ENCODE data around the gene TENM4.

TENM4 gene

DNA sequence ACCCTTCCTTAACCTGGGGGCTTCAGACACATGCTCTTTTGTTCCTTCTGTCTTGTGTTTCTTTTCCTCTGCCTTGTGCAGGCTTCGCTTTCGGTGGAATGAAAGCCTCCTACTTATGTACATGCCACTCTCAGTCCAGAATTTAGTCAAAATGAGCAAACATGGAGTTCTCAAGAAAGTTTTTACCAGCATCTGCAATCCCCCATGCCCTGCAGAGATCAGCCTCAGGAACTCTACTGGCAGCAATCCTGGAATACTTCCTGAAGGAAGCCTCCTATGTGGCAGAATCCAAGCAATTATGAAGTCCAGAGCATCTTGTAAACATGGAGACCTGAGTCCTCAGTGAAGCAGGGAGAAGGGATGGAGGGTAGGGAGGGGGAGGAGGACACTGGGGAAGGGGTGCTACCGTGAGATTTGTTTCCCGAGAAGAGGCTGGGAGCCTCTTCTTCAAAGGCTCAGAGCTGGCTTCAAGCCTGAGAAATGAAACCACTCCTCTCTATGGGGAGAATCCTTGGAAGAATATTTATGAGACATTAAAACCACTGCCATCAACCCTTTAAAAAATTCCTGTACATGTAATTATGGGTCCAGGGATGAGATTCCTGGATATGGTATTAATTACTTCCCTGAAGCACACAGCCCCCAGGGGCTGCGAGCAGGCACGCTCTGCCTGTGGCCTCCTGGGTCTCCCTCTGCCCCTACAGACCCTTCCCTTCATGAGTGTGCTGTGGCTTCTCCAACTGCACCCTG lies 58.4 kb downstream of the TENM4 start:
- no peak for DNase-seq

- no peak for DNase-seq
These were observed 59.8 kb downstream of the TENM4 start for GRCh38 chr11:79381036-79381435.

GRCh38 chr11:79377406-79377805 lies 63.4 kb downstream of the TENM4 start:
- DNase-seq, result no peak

DNA sequence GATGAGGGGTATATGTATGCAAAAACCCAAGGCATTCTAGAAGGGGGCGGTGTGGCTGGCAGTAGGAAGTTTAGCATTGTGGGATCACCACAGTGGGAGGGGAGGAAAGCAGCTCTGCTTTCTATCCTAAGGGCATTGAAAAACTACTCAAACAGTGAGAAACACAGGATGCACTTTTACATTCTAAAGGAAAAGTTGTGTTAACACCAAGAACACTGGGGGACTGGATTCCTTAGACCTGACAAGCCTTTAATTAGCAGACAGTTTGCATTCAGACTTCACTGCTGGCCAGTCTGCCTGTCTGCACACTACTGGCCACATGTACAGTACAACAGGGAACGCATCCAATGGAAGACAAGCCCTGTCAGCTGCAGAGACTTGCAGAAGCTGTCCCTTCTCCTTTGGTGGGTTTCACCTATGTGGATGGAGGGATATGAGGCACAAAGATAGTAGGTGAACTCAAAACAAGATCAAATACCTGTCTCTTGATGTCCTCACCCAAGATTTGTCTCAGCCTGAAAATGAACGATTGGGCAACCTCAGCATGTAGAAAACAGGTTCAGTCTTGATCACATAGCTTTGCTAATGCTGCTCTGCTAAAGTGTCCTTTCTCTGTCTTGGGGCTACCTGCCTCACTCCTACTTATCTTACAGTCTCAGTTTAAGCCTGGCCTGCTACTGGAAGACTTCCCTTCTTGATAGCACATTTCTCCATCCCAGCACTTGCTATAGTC lies 64.8 kb downstream of the TENM4 start:
- DNase-seq, result no peak

GRCh38 chr11:79374727-79375126 lies 66.1 kb downstream of the TENM4 start:
- DNase-seq, result no peak

DNA sequence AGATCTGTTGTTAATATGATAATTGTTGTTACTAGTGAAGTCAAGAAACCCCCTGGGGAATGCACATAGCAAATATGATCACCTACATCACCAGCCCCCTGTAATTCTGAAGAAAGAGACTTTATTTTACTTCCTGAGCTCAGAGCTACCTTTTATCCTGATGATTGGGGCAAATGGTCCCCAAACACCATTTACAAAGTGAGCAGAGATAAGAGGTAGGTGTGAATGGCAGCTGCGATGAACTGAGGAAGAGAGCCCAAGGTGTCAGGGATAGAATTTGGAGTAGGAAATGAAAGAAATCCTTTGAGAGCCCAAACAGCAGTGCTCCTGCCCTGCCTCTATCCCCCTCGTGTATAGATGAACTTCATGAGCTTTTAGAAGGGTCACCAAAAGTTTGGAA lies 69.1 kb downstream of the TENM4 start:
- no peak for DNase-seq

- DNase-seq, result no peak
These were observed 69.7 kb downstream of the TENM4 start for GRCh38 chr11:79371152-79371551.

- DNase-seq, result no peak
These were observed 71.8 kb downstream of the TENM4 start for GRCh38 chr11:79369055-79369454.

DNA sequence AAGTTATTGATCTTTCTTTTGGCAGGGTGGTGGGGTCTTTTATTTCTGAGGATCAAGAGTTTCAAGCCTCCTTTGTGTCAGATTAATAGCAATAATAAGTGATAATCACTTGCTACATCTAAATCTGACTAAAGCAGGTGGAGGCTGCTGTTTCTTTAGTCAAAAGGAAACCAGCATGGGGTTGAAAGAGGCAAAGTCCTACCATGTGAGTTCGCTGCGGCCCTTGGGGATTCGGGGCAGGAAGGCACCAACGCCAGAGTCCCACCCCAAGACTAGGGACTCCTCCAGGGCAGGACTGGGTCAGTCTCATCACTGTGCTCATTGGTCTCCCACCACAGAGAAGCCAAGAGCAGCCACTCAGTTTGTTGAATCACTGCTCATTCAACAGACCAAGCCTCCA lies 73.0 kb downstream of the TENM4 start:
- DNase-seq, result no peak

- DNase-seq, result no peak
These were observed 74.6 kb downstream of the TENM4 start for GRCh38 chr11:79366218-79366617.

- no peak for DNase-seq
These were observed 76.9 kb downstream of the TENM4 start for GRCh38 chr11:79363861-79364378.

GRCh38 chr11:79363256-79363655 lies 77.6 kb downstream of the TENM4 start:
- DNase-seq, result no peak

GRCh38 chr11:79362821-79363220 lies 78.0 kb downstream of the TENM4 start:
- no peak for DNase-seq

GRCh38 chr11:79362206-79362757 lies 78.5 kb downstream of the TENM4 start:
- DNase-seq, result no peak

DNA sequence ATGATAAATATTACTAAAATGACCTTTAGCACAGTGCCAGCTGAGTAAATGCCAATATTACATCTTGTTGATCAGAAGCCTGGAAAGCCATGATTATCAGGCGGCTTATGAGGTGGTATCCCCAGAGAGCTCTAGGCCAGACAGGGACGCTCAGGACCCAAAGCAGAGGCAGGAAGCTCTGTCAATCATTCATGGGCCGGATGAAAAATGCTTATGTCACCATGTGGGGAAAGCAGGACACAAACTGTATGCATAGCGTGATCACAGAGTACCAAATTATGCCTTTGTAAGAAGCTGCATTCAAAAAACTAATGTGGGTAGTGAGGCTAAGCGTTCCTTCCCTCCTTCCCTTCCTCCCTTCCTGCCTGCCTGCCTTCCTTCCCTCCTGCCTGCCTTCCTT lies 82.6 kb downstream of the TENM4 start:
- DNase-seq, result no peak

DNA sequence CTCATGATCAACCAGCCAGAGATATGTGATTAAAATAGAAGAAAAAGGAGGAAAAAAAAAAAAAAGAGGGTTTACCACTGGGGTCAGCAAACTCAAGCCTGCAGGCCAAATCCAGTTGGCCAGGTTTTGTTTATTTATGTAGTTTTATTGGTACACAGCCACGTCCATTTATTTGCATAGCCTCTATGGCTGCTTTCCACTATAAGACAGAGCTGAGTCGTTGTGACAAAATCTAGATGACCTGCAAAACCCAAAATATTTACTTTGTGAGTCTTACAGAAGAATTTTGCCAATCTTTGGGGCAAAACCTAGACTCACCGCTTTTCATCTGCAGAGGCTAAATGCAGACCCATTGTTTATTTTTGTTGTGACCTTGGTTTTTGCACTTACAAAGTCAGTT lies 87.1 kb downstream of the TENM4 start:
- DNase-seq, result no peak

GRCh38 chr11:79352349-79352703 lies 88.5 kb downstream of the TENM4 start:
- DNase-seq, result no peak

GRCh38 chr11:79348976-79349682 lies 91.7 kb downstream of the TENM4 start:
- DNase-seq, result no peak

DNA sequence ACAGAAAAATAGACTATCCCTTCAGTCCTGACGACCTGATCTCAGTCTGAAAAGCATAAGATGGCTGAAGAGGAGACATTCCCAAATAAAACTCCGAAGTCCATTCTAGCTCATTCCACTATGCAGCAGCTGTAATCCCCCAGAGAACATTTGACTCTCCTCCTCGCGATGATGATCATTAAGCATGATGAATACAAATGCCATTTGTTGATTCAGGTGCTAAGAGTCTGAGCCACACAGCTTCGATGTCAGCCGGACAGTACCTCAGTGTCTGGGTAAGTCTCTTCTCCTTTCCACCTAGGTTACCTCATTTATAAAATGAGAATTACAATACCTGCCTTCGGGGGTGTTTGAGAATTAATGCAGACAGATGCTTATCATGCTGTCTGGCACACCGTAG lies 94.8 kb downstream of the TENM4 start:
- no peak for DNase-seq

DNA sequence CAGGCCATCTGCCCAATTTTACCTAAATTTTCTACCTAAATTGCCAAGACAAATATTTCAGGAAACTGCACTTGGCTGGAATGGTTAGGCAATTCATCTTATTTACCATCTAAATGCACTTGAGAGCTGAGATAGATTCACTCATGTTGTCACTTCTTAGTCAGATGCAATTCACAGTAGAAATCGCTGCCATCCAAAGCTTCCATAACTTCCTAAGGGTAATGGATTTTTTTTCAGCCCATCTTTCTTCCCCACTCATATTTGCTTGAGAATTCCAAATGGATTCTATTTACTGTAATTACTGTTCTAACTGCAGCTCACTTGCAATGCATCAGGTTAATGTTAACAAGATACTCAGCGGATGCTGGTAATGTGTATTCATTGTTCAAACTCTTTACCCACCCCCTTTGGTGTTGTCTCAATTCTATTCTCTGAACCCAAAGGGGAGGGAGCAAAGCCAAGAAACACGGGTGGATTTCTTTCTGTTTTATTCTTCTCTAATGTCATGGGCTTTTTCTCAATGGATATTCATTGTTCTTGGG lies 96.0 kb downstream of the TENM4 start:
- DNase-seq, result no peak

- DNase-seq, result no peak
These were observed 98.1 kb downstream of the TENM4 start for GRCh38 chr11:79342686-79343085.

GRCh38 chr11:79342236-79342635 lies 98.6 kb downstream of the TENM4 start:
- no peak for DNase-seq

DNA sequence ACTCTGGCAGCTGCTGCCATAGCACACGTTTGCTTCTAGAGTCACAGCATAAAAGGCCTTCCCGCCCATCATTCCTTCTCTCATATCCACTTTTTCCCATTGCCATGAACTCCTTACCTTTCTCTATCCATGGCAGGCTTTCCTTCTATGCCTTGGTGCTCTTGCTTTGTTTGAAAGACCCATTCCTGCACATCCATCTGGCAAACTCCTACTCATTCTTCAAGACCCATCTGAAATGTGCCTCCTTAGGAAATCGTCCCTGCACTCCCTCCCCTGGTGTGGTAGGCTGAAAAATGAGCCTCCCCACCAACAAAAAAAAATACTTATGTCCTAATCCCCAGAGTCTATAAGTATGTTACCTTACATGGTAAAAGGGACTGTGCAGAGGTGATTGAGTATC lies 100.3 kb downstream of the TENM4 start:
- DNase-seq, result no peak

All from NCI-H446 treated with DMSO at 0.1 percent for 48 hours (cell line).